ENCODE results near the gene RAX2. TPM values are rescaled to one million over a fixed set of nuclear protein-coding genes. Genes with fewer than 3 reads are reported as not detected.

Gene RAX2
- total RNA-seq, 2 donors from 2014 or later, result not detected

DNA sequence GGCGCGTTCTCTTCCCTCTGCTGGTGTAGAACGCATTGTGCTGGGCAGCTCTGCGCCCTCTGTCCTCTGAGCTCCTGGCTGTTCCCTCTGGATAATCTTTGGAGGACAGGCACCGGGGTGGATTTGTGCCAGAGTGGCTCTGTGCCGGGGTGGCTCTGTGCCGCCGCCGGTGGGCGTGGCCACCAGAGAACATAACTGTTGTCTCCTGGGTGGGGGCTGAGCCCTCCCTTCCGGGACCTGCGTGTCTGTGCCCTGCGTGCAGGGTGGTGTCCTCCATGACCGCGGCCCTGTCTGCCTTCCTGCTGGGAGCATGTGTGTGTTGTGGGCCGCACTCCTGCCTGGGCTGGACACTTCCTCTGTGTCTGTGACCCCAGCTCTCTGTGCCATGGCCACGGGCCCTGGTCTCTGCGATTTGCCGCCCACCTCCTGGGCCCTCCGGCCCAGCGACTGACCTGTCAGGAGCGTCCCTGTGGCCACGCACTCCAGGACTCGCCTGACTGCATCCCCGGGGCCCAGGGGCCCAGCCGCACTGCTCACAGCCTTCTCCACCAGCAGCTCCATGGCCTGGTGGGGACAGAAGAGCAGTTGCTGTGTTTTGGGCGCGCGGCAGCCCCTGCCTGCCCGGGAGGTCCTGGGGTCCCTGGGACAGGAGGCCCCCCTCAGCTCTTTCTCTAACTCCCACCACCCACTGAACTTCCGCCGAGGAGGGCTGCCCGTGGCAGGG is 36.6 kb upstream of the RAX2 start:
- DNase-seq (no peak), ATAC-seq (replicated peaks in 1 of 2) (no peak)
- no peak overlapping the region for H3K27ac Mint-ChIP-seq
- H3K4me3 Mint-ChIP-seq, result no peak overlapping the region
- H3K27me3 Mint-ChIP-seq (ENCODE audit: low read depth), result no peaks in the 10 kb centered on the region
- H3K36me3 Mint-ChIP-seq (ENCODE audit: insufficient read depth in 2 of 2), result no peaks in the 10 kb centered on the region
- H3K9me3 Mint-ChIP-seq, result peaks cover 1 to 3% of the 10 kb centered on the region in 2 donors
- H3K4me1 Mint-ChIP-seq (ENCODE audit: low read depth), result peaks cover 37% of the 10 kb centered on the region

DNA sequence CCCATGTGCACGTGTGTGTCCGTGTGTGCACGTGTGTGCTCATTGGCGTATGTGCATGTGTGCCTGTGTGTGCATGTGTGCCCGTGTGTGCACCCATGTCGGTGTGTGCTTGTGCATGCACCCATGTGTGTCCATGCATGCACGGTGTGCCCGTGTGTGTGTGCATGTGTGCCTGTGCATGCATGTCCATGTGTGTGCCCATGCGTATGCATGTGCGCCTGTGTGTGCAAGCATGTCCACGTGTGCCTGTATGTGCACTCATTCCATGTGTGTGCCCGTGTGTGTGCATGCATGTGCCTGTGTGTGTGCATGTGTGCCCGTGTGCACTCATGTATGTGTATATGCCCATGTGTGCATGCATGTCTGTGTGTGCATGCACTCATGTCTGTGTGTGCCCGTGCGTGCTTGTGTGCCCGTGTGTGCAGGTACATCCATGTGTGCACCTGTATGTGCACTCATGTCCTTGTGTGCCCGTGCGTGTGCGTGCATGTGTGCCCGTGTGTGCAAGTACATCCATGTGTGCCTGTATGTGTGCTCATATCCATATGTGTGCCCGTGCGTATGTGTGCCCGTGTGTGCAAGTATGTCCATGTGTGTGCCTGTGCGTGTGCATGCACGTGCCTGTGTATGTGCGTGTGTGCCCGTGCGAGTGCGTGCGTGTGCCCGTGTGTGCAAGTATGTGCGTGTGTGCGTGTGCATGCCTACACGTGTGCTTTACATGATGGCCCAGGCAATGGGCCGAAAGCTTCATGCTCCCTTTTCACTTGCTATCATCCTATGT is 35.7 kb upstream of the RAX2 start:
- H3K36me3 Mint-ChIP-seq (ENCODE audit: insufficient read depth in 2 of 2), result no peaks in the 10 kb centered on the region
- H3K9me3 Mint-ChIP-seq, result peaks cover 1 to 3% of the 10 kb centered on the region in 2 donors
- H3K4me1 Mint-ChIP-seq (ENCODE audit: low read depth), result peaks cover 29% of the 10 kb centered on the region
- H3K27ac Mint-ChIP-seq, result no peak overlapping the region
- ATAC-seq (replicated peaks in 1 of 2) (no peak), DNase-seq (no peak)
- no peaks in the 10 kb centered on the region for H3K27me3 Mint-ChIP-seq (ENCODE audit: low read depth)
- H3K4me3 Mint-ChIP-seq, result no peak overlapping the region

DNA sequence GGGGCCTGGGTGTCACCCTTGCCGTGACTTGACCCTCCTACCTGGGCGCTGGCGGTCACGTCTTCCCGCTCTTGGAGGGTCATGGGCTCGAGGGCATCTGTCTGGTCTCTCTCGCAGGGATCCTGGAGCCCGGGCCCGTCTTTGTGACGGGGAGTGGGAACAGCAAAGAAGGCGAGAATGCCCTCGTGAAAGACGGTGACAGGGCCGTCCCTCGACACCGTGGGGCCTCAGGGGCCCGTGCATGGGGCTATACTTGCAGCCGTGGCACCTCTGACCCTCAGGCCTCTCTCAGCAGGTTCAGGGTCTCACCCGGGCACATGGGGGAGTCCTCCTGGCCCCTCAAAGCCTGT is 35.1 kb upstream of the RAX2 start:
- peaks cover 22% of the 10 kb centered on the region for H3K4me1 Mint-ChIP-seq (ENCODE audit: low read depth)
- H3K36me3 Mint-ChIP-seq (ENCODE audit: insufficient read depth in 2 of 2), result no peaks in the 10 kb centered on the region
- DNase-seq, result no peak
- no peak for ATAC-seq (replicated peaks in 1 of 2)
- peaks cover 1 to 3% of the 10 kb centered on the region in 2 donors for H3K9me3 Mint-ChIP-seq
- H3K27me3 Mint-ChIP-seq (ENCODE audit: low read depth), result no peaks in the 10 kb centered on the region
- no peak overlapping the region for H3K4me3 Mint-ChIP-seq
- H3K27ac Mint-ChIP-seq, result no peak overlapping the region

- no peak for DNase-seq
- no peaks in the 10 kb centered on the region for H3K27me3 Mint-ChIP-seq (ENCODE audit: low read depth)
- peaks cover 25% of the 10 kb centered on the region for H3K4me1 Mint-ChIP-seq (ENCODE audit: low read depth)
- H3K27ac Mint-ChIP-seq, result no peak overlapping the region
- ATAC-seq (replicated peaks in 1 of 2), result no peak
- H3K4me3 Mint-ChIP-seq, result no peak overlapping the region
- no peaks in the 10 kb centered on the region for H3K36me3 Mint-ChIP-seq (ENCODE audit: insufficient read depth in 2 of 2)
- H3K9me3 Mint-ChIP-seq, result peaks cover 1 to 3% of the 10 kb centered on the region in 2 donors
These were observed 33.8 kb upstream of the RAX2 start for GRCh38 chr19:3805859-3806258.

GRCh38 chr19:3804429-3804828 is 32.4 kb upstream of the RAX2 start:
- Mint-ChIP-seq H3K9me3 (peaks cover 1 to 3% of the 10 kb centered on the region in 2 donors), H3K36me3 (ENCODE audit: insufficient read depth in 2 of 2) (no peaks in the 10 kb centered on the region), H3K27ac (no peak overlapping the region), H3K4me1 (ENCODE audit: low read depth) (peaks cover 29% of the 10 kb centered on the region), H3K4me3 (no peak overlapping the region), H3K27me3 (ENCODE audit: low read depth) (no peaks in the 10 kb centered on the region)
- no peak for ATAC-seq (replicated peaks in 1 of 2)
- DNase-seq, result no peak

DNA sequence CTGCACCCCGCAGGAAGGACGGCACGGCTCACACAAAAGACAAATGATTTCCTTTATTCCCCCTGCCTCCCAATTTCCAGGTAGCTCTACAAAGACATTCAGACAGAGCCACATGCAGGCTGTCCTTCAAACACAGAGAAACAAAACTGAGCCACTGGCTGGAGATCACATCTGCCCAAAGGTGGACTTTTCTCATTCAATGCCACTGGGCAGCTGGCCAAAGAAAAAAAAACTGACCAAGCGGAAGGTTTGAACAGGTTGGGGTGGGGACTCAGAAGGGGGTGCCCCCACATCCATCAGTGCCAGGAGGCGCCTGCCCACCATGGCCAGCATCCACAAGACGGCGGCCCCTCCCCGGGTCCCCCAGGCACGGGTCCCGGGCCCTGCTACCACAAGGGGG is 32.0 kb upstream of the RAX2 start:
- no peaks in the 10 kb centered on the region for H3K36me3 Mint-ChIP-seq (ENCODE audit: insufficient read depth in 2 of 2)
- ATAC-seq (replicated peaks in 1 of 2) (no peak), DNase-seq (no peak)
- H3K9me3 Mint-ChIP-seq, result peaks cover 1 to 3% of the 10 kb centered on the region in 2 donors
- no peaks in the 10 kb centered on the region for H3K27me3 Mint-ChIP-seq (ENCODE audit: low read depth)
- no peak overlapping the region for H3K27ac Mint-ChIP-seq
- no peak overlapping the region for H3K4me3 Mint-ChIP-seq
- H3K4me1 Mint-ChIP-seq (ENCODE audit: low read depth), result peaks cover 34% of the 10 kb centered on the region

DNA sequence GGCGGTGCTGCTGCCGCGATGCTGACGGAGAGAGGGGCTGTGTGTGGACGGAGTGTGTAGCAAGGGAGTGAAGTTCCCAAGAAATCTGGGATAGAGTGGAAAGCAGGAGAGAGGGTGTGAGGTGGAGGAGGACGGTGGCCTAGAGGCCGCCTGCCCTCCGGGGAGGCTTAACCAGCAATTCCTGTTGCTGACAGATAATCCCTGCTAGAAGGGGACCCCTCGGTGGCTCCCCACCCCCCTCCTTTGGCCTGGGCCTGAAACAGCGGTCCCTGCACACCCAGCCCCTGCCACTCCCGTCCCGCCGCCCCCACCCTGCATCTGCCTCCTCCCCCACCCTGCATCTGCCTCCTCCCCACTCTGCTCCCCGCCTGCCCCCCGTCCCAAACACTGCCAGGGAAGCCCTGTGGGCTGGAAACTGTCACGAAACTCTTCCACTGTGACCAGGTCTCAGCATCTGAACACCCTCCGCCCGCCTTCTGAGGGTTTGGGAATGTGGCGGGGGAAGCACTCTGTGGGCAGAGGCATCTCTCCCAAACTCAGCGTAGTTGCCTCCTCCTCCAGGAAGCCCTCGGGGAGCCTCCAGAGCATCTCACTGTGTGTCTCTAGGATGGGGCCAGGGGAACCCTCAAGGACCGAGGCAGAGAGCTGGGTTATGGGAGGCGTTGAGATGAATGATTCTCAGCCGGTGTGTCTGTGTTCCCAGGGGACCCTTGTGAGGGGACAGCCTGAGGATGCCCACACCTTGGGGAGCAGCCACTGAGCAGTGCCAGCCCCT is 31.3 kb upstream of the RAX2 start:
- DNase-seq (no peak), ATAC-seq (replicated peaks in 1 of 2) (no peak)
- Mint-ChIP-seq H3K4me1 (ENCODE audit: low read depth) (peaks cover 36% of the 10 kb centered on the region), H3K4me3 (no peak overlapping the region), H3K27ac (no peak overlapping the region), H3K27me3 (ENCODE audit: low read depth) (no peaks in the 10 kb centered on the region), H3K36me3 (ENCODE audit: insufficient read depth in 2 of 2) (no peaks in the 10 kb centered on the region), H3K9me3 (peaks cover 1 to 3% of the 10 kb centered on the region in 2 donors)

- H3K27ac Mint-ChIP-seq, result no peak overlapping the region
- DNase-seq (peak; percentile 66 to 70), ATAC-seq (replicated peaks in 1 of 2) (peak; percentile 75 to 78)
- H3K4me3 Mint-ChIP-seq, result peak overlapping the region; percentile 66 to 72
- H3K36me3 Mint-ChIP-seq (ENCODE audit: insufficient read depth in 2 of 2), result peaks cover 5 to 6% of the 10 kb centered on the region in 2 donors
- peaks cover 32% of the 10 kb centered on the region for H3K4me1 Mint-ChIP-seq (ENCODE audit: low read depth)
- peaks cover 4 to 5% of the 10 kb centered on the region in 2 donors for H3K9me3 Mint-ChIP-seq
- H3K27me3 Mint-ChIP-seq (ENCODE audit: low read depth), result no peaks in the 10 kb centered on the region
These were observed 29.5 kb upstream of the RAX2 start for GRCh38 chr19:3801412-3802096.

DNA sequence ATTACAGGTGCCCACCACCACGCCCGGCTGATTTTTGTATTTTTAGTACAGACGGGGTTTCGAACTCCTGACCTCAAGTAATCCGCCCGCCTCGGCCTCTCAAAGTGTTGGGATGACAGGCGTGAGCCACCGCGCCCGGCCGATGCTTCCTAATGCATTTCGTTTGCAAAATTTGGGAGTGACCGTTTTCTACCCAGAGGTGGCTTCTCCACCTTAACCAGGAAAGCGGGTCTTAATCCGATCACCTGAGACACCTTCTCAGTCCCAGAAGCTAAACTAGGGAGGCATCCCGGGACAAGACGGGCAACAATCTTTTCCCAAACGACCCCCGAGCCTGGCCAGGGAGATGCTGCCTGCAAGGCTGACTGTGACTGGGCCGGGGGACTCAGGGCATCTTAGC is 29.0 kb upstream of the RAX2 start:
- ATAC-seq (replicated peaks in 1 of 2) (no peak), DNase-seq (no peak)
- Mint-ChIP-seq H3K27me3 (ENCODE audit: low read depth) (no peaks in the 10 kb centered on the region), H3K27ac (no peak overlapping the region), H3K4me3 (peak overlapping the region; percentile 66 to 72), H3K4me1 (ENCODE audit: low read depth) (peaks cover 32% of the 10 kb centered on the region), H3K9me3 (peaks cover 6% of the 10 kb centered on the region in 2 donors), H3K36me3 (ENCODE audit: insufficient read depth in 2 of 2) (peaks cover 7% of the 10 kb centered on the region in 2 donors)

DNA sequence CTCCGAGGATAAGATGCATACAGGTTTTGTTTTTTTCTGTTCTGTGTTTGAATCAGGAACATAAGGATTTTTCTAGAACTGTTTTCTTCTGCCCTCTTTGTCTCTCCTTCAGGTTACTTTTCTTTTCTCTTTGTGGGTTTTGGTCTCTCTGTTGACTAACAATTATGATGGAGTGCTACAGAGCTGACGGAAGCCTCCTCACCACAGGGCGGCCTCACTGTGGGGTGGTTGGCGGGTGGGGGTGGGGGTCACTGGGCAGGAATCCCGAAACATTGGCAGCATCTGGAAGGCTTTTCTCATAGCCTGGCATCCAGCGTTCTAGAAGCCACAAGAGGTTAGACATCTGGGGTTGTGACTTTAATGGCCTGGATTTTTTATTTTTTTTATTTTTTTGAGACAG is 26.1 kb upstream of the RAX2 start:
- H3K27ac Mint-ChIP-seq, result peak overlapping the region; percentile 0
- peaks cover 32% of the 10 kb centered on the region for H3K4me1 Mint-ChIP-seq (ENCODE audit: low read depth)
- H3K36me3 Mint-ChIP-seq (ENCODE audit: insufficient read depth in 2 of 2), result peaks cover 7% of the 10 kb centered on the region in 2 donors
- H3K27me3 Mint-ChIP-seq (ENCODE audit: low read depth), result no peaks in the 10 kb centered on the region
- peak; percentile 79 to 82 for ATAC-seq (replicated peaks in 1 of 2)
- peak in 1 of 2 donors; percentile 40 for DNase-seq
- H3K9me3 Mint-ChIP-seq, result peaks cover 6% of the 10 kb centered on the region in 2 donors
- peak overlapping the region; percentile 15 to 45 for H3K4me3 Mint-ChIP-seq

DNA sequence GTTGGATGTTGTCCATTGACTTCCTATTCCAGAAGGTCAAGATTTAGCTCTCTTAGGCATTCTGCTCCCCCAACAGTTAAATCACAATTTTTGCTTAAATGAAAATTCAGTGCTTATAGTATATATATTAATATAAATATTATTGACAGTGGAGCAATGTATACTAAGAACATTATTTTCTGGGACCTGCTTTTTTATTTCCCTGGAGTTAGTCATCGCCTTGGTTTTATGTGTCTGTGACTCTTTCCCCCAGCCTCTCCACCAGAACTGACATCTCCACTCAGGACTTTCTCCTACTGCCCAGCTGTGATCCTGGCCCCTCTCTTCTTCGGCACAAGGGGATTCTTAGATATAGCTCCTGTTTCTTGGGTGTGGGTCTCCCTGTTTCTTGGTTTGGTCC is 24.3 kb upstream of the RAX2 start:
- DNase-seq, result no peak
- ATAC-seq (replicated peaks in 1 of 2), result no peak
- Mint-ChIP-seq H3K27ac (no peak overlapping the region), H3K4me1 (ENCODE audit: low read depth) (peaks cover 27% of the 10 kb centered on the region), H3K36me3 (ENCODE audit: insufficient read depth in 2 of 2) (peaks cover 7 to 8% of the 10 kb centered on the region in 2 donors), H3K9me3 (peaks cover 8% of the 10 kb centered on the region in 2 donors), H3K4me3 (no peak overlapping the region), H3K27me3 (ENCODE audit: low read depth) (no peaks in the 10 kb centered on the region)

DNA sequence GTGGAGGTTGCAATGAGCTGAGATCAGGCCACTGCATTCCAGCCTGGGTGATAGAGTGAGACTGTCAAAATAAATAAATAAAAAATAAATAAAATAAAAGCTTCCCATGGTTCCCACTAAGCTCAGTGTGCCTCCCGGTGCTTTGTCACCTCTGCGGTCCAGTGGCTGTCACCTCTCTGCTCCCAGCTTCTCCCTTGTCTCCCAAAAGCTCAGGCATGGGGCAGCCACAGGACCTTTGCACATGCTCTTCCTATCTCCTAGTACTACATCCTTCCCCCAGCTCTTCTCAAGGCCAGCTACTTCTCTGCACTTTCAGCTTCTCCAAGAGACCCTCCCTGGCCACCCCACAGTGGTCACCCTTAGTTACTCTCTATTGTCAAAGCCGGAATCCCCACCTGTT is 21.8 kb upstream of the RAX2 start:
- H3K27ac Mint-ChIP-seq, result no peak overlapping the region
- no peaks in the 10 kb centered on the region for H3K27me3 Mint-ChIP-seq (ENCODE audit: low read depth)
- DNase-seq (no peak), ATAC-seq (replicated peaks in 1 of 2) (no peak)
- no peak overlapping the region for H3K4me3 Mint-ChIP-seq
- peaks cover 7 to 8% of the 10 kb centered on the region in 2 donors for H3K36me3 Mint-ChIP-seq (ENCODE audit: insufficient read depth in 2 of 2)
- peaks cover 8% of the 10 kb centered on the region in 2 donors for H3K9me3 Mint-ChIP-seq
- peaks cover 15% of the 10 kb centered on the region for H3K4me1 Mint-ChIP-seq (ENCODE audit: low read depth)

Measured in activated T-cell treated with anti-CD3 and anti-CD28 coated beads, Interleukin-2, amount 50 U/mL, for 72 hours (primary cell).